C1 segment of cervical spinal cord (tissue), 14 donors: ENCODE data around the gene SNIP1.
A peak's percentile ranks its signal among the peaks of the same experiment; 100 is the strongest.
"Not testable (repeated sequence)": the region's sequence is repeated elsewhere in the genome, so short reads cannot be mapped to it uniquely, and the experiment has no call there.

Experiments used
- DNase-seq, 14 donors: peaks; one replicate each; lab custom pipeline; 2025; lab: John Stamatoyannopoulos, UW

SNIP1 gene

GRCh38 chr1:37553927-37554808, at the start of gene SNIP1:
Gene SNIP1, minus strand, starts transcription at chr1:37554293. Its CDS starts 64 bp downstream, at chr1:37554229.
- DNase-seq = peak; percentile 69 to 95 (median 90)

GRCh38 chr1:37602750-37603694, 48.9 kb upstream of the SNIP1 start:
- no peak for DNase-seq

- no peak for DNase-seq
These were observed 47.3 kb upstream of the SNIP1 start for GRCh38 chr1:37601441-37601840.

GRCh38 chr1:37599940-37600339, 45.8 kb upstream of the SNIP1 start:
- no peak for DNase-seq

GRCh38 chr1:37596182-37596667, 42.1 kb upstream of the SNIP1 start:
- DNase-seq = no peak

- DNase-seq = peak; percentile 39 to 95 (median 88)
These were observed 41.5 kb upstream of the SNIP1 start, which contains the start of gene GNL2 for GRCh38 chr1:37595440-37596181. Gene GNL2, minus strand, starts transcription at chr1:37595937. Its CDS starts 115 bp downstream, at chr1:37595822.

GRCh38 chr1:37593726-37594125, 39.6 kb upstream of the SNIP1 start:
- no peak for DNase-seq

GRCh38 chr1:37588939-37589338, 34.8 kb upstream of the SNIP1 start:
- no peak for DNase-seq

- not testable (repeated sequence) for DNase-seq
These were observed 30.5 kb upstream of the SNIP1 start for GRCh38 chr1:37584544-37584943.

GRCh38 chr1:37575692-37576091, 21.6 kb upstream of the SNIP1 start:
- no peak for DNase-seq

GRCh38 chr1:37574834-37575480, 20.9 kb upstream of the SNIP1 start:
- DNase-seq = no peak

GRCh38 chr1:37570528-37571334, 16.6 kb upstream of the SNIP1 start:
- DNase-seq = no peak

- DNase-seq = no peak
These were observed 12.9 kb upstream of the SNIP1 start for GRCh38 chr1:37567023-37567422.

- no peak for DNase-seq
These were observed 10.8 kb upstream of the SNIP1 start for GRCh38 chr1:37564892-37565291.

- DNase-seq = no peak
These were observed 8.9 kb upstream of the SNIP1 start for GRCh38 chr1:37562984-37563383.

- DNase-seq = no peak
These were observed 7.3 kb upstream of the SNIP1 start for GRCh38 chr1:37561133-37562132.

- no peak for DNase-seq
These were observed 6.5 kb upstream of the SNIP1 start for GRCh38 chr1:37560401-37561132.

GRCh38 chr1:37559957-37560379, 5.9 kb upstream of the SNIP1 start:
- not testable (repeated sequence) for DNase-seq
